NCI-H1105 (cell line): Measurements from ENCODE around the gene LRMDA.

ENCODE experiments used
- DNase-seq: peaks from one replicate; lab custom pipeline; 2025; lab: John Stamatoyannopoulos, UW

Gene LRMDA

GRCh38 chr10:75476985-75477384, 45.6 kb downstream of the LRMDA start:
- DNase-seq, result no peak

GRCh38 chr10:75477680-75478079, 46.3 kb downstream of the LRMDA start:
- no peak for DNase-seq

DNA sequence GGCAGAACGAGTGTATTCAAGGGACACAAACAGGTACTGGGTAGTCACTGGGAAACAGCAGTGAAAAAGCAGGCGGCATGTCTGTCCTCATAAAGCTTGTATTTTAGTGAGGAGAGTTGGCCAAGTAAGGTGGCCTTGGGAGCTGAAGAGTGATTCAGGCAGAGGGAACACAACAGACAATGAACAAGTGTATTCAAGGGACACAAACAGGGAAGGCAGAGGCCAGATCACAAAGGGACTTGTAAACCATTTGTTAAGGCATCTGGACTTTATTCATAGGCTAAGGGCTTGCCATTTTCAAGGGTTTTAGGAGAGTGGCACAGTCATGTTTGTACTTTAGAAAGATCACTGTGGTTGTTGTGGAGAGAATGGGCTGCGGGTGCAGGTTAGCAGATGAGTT, 49.0 kb downstream of the LRMDA start:
- DNase-seq, result no peak

GRCh38 chr10:75483188-75483587, 51.8 kb downstream of the LRMDA start:
- DNase-seq, result no peak

GRCh38 chr10:75484717-75485116, 53.3 kb downstream of the LRMDA start:
- no peak for DNase-seq

DNA sequence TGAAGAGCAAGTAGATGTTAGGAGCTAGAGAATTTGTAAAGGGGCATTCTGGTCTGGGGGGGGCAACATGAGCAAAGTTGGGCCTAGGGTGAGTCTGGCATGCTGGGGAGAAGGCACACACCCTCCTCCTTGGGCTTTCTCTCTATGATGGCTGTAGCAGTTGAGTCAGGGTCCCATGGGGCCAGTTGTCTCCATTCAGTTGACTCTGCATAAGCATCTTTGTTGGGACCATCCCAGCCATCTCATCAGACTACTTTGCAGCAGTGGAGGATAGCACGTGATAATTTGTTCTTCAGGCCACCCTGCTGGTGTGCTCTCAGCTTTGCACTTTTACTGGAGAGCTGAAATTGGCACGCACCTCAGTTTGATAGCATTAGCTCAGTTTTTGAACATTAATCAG, 55.2 kb downstream of the LRMDA start:
- DNase-seq, result no peak

- DNase-seq, result no peak
These were observed 55.8 kb downstream of the LRMDA start for GRCh38 chr10:75487087-75487754.

GRCh38 chr10:75487755-75488125, 56.3 kb downstream of the LRMDA start:
- no peak for DNase-seq

DNA sequence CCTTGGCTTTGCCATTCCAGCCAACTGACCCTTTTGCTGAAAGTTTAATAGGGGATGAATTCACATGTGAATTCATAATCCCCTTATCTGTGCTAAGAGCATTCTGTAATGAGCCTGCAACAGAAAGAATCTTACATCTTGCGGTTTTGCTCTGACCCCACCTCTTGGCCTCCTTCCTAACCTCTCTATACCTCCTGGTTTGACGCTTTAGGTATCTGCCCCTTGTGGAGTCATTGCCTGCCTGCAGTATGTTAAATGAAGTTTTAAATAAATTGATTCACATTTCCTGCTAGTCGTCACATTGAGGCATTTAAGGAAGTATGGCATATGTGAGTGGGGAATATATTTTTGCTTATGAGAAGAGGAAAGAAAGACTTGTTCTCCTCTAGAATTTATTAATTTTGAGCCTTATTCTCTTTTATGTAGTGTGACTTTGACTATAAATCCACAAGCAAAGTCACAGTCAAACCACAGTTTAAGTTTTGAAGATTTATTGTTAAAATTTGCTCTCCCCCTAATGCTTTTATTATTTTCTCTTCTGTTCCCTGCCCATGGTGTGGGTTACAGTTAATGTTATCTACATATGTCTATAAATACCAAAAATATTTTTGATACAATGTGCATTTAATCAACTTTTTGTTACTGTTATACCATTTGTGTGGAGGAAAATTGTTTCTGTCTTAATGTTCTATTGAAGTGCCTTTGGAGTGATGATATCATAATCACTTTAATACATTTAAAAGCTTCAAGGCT, 60.9 kb downstream of the LRMDA start:
- DNase-seq, result no peak

GRCh38 chr10:75493464-75493863, 62.0 kb downstream of the LRMDA start:
- no peak for DNase-seq

DNA sequence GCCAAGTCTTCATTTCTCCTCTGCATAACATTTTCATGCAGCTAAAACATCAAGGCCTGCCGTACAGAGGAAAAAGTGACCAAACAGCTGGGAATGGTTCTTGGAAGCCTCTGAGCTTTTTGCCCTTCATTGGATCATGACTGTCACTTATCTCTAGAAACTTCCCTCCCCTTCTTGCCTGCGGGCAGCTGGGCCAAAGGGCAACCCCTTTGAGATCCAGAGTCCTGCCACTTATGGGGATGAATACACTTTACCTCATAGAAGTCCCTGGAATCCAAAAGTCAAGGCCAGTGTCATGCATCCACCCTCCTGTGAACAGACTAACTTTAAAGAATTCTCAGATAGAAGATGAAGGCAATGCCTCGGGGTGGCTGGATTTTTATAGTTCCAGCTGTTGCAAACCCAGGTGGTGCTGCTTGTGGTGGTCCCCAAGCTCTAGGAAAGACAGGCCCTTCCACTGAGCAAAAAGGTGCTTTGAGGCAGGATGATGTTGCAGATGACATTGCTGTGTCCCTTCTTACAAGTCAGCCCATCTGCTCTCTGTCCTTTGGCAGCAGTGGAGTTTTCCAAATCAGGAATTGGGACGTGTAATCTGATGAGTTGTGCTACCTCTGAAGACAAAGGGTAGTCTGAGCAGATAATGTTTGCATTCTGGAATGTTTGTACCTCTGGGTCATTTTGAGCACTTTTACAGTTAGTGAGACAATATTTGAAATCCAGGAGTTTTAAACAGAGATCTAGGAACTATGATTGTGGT, 64.2 kb downstream of the LRMDA start:
- no peak for DNase-seq

DNA sequence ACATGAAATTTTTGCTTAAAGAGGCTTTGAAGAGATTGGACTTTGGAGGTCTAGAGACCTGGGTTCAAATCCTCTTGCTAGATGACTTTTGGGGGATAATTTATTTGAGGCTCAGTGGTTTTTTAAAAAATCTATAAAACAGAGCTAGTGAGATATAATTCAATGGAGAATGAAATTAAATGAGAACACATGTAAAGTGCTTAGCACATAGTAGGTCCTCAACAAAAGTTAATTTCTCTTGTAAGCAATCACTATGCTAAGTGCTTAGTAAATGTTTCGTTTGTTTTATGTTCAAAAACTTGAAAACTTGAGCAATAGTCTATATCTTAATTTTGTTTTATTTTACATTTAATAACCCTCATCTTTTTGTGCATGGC, 64.8 kb downstream of the LRMDA start:
- DNase-seq, result no peak

DNA sequence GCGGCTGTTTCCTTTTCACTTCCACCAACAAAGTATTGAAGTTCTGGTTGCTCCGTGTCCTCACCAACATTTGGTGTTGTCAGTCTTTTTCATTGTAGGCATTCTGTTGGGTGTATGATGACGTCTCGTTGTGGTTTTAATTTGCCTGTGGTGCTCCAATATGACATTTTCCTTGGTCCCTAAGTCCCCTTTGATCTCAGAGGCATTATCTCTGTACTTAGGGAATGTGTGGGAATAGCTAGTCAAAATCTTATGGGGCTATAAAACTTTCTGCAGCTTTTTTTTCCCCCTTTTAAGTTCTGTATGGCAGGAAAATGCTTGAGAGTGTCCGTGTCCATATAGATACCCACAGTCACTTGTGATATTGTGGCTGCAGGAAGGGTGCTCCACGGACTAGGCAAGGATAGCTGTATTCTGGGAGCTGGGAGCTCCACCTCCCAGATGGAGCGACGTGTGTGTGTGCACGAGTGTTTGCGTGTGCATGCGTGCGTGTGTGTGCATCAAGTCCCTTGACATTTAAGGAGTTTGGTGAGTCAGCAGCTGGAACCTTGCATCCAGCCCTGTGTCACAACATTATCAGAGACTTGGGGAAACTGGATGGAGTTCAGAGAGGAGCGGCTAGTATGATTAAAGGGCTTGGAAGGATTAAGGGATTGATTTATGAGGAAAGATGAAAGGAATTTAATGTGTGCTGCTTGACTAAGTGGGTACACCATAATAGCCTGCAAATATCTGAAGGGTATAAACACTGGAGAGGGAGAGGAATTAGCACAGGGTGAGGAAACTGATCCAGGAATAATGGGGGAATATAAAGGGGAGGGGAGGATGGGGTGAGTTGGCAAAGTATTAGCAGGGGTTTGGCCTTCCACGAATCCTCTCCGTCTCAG, 66.8 kb downstream of the LRMDA start:
- no peak for DNase-seq

DNA sequence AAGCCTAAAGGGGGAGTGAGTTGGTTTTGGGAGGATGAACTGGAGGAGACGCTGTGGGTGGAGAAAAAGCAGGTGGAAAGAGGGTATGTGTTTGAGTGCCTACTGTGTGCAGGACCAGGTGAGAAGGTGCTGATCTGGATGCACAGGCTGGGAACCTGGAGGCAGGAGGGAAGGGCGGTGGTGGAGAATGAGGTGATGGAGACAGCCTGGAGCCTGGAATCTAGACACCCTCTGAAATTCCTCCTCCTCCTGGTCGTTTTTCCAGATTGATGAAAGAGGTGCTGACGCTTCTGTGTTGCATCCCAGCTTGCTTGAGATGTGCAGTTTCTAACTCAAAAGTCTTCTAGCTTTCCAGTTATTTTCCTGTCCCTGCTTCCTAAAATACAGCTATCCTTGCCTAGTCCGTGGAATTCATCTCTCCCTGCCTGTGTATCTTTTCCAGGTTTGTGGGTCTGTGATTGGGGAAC, 67.5 kb downstream of the LRMDA start:
- DNase-seq, result no peak

GRCh38 chr10:75499556-75500160, 68.2 kb downstream of the LRMDA start:
- DNase-seq, result no peak

DNA sequence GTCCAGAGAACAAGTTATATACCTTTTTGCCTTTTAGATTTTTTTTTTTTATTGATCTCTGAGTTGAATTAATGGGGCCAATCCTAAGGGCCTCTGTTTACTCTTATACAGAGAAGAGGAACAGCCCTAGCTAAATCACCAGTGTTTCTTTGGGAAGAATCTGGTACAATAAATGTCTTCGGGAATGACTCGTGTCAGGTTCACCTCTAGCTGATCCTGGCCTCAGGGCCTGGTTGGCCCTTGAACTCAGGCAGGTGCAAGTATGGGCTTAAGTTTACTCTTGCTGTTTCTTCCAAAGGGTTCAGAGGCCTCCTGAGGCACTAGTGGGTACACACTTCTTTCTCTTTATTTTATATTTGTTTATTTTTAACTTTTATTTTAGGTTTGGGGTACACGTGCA, 71.0 kb downstream of the LRMDA start:
- no peak for DNase-seq

DNA sequence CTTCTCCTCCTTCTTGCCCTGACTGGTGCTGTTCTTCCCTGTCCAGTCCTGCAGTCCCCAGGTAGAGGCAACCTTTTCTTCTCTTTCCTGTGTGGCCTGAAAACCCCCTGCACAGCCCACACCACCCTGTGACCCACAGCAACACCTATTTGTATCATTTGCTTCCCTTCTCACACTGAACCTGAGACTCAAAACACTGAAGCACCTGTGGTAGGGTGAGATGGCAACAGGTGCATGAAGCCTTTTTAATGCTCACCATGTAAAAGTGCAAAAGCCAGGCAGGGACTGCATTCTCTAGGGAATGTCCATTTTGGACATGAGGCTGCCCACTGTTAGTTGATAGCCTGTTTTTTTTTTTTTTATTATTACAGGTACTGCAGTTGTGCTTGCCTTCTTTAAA, 71.4 kb downstream of the LRMDA start:
- DNase-seq, result no peak

DNA sequence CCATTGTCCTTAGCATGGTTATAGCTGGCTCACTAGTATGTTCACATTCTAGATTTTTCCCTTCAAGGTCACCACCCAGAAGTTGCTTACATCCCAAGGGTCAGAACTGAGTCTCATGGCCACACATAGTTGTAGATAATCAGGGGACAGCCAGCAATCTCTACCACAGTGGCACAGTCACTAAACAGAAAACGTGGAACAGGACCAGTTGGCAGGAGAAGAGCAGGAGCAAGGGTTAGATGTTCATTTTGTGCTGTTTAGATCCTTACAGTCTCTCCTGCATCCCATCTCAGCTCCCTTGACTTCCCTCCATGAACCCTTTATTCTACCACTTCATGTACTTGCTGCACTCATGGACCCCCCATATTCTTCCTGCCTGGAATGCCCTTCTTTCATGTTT, 73.9 kb downstream of the LRMDA start:
- no peak for DNase-seq

- no peak for DNase-seq
These were observed 74.5 kb downstream of the LRMDA start for GRCh38 chr10:75505840-75506506.

GRCh38 chr10:75506930-75507329, 75.5 kb downstream of the LRMDA start:
- no peak for DNase-seq

GRCh38 chr10:75507469-75507868, 76.0 kb downstream of the LRMDA start:
- no peak for DNase-seq
